HG02885 (cell line): Measurements from ENCODE around the gene DNAAF1.
"Not testable (repeated sequence)": the region's sequence is repeated elsewhere in the genome, so short reads cannot be mapped to it uniquely, and the experiment has no call there.

Source experiments
- ATAC-seq: cut with Tn5 transposase; IDR thresholded peaks from one replicate; pipeline ENCODE4 v1.9.1; 2021; ENCODE audit warnings: mild to moderate bottlenecking; ENCODE audit not compliant: unreplicated experiment, poor library complexity

Gene DNAAF1

DNA sequence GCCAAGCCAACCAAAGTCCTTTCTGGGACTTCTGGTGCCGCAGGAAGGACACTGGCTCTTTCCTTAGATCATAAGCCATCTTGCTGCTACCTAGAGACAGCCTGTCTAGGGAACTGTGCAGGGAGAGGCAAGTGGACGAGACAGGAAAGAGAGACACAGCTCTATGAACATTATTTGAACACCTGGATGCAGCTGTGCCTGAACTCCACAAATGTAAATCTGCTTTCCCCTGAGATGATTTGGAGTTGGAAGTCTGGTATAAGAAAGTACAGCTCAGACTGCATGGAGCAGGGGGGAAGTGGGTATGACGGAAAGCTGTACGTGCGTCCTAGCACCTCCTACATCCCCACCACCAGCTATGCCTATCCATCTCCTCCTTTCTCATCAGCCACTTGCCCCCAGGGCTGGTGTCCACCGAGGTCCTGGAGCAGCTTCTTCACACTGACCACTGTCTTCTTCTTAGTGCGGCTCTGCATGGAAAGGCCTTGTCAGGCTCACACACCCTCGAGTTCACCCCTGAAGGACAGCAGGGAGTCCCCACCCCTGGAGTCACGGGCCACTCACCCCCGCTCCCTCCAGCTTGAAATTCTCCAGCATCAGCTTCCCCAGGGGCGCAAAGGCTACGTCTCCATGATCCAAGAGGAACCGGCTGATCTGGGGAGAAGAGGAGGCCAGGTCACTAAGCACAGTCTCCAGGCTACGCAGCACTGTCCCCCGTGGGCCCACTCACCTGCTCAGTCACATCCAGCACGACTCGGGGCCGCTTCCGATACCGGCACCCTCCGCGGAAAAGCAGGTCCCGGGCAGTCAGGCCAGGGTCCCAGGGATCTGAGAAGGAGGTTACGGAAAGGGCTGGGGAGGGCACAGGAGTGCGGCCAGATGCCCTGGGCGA is 37.8 kb downstream of the DNAAF1 start:
- no peak for ATAC-seq

- ATAC-seq = no peak
Measured at GRCh38 chr16:84183572-84183875, 38.4 kb downstream of the DNAAF1 start.

GRCh38 chr16:84183911-84184591 is 38.9 kb downstream of the DNAAF1 start:
- no peak for ATAC-seq

GRCh38 chr16:84184775-84185174 is 39.7 kb downstream of the DNAAF1 start:
- no peak for ATAC-seq

DNA sequence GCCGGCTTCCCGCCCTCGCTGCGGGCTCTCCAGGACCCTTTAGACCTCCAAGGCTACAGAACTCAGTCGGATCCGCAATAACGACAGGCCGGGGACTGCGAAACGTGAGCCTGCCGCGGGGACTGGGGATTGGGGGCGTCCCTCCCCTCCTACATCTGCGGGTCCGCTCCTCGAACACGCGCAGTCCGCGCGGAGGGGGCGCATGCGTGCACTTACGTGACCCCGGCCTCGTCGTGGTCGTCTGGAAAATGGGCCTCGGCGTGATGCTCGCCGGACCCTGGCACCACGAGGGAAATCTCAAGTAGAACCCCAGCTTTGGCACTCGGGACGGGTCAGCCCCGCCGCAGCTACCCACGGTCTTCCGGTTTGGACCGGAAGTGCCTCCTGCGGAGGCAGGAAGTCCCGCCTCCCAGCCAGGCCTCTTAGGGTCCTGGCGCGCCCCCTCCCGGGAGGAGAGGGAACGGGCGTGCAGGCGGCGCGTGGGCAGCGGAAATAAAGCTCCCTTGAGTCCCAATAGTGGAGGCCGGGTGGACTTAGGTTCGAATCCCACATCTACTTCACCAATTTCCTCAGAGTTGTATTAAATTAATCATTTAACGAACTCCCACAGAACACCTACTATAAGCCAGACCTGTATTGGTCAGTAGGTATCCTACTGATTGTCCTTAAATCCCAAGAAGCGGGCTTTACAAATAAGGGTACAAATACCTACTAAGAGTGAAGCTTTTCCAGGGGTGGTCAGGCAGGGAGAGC is 41.8 kb downstream of the DNAAF1 start, which contains the start of gene TAF1C:
TAF1C (minus strand) TSS at position 373 of the 753 bp plus-strand sequence. CDS start 2,069 bp downstream, outside the sequence.
- peak; percentile 98 for ATAC-seq

- ATAC-seq = no peak
Measured at GRCh38 chr16:84190731-84191388, 45.8 kb downstream of the DNAAF1 start, which contains the start of gene ADAD2. ADAD2 (plus strand) TSS chr16:84191157; CDS start chr16:84191231, 74 bp downstream.

- no peak for ATAC-seq
Measured at GRCh38 chr16:84191466-84191865, 46.4 kb downstream of the DNAAF1 start.

DNA sequence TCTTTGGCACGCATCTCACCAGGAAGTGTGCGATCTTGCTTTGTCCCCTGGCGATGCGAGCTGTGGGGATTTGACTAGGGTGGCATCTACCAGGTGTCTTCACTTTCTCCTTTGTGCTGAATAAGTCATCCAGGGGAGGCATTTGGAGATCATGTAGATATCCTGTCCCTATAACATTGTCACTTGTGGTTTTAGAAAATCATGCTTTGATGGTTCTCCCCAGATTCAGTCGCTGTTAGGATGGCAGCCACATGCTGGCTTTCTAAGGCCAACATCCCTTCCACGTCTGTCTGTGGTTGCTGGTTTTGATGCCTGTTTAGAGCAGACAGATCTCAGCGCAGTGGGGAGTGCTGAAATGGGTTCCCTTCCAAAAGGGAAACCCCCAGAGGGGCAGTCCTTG is 48.4 kb downstream of the DNAAF1 start:
- ATAC-seq = no peak

- no peak for ATAC-seq
Measured at GRCh38 chr16:84194018-84194417, 48.9 kb downstream of the DNAAF1 start.

GRCh38 chr16:84194470-84195200 is 49.5 kb downstream of the DNAAF1 start:
- ATAC-seq = no peak

GRCh38 chr16:84195201-84196093 is 50.3 kb downstream of the DNAAF1 start:
- no peak for ATAC-seq

DNA sequence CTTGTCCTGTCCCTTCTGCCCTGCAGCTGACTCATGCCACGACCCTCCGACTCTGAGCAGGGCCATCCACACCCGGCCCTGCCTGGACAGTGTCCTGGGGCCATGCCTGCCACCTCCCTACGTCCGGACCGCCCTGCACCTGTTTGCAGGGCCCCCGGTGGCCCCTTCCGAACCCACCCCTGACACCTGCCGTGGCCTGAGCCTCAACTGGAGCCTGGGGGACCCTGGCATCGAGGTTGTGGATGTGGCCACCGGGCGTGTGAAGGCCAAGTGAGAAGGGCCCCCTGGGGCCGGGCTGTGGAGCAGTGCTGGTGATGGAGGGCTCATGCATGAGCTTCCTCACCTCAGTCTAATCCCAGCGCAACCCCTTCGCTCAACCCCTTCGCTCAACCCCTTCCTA is 51.0 kb downstream of the DNAAF1 start:
- no peak for ATAC-seq

GRCh38 chr16:84196727-84197394 is 51.8 kb downstream of the DNAAF1 start:
- no peak for ATAC-seq

- ATAC-seq = no peak
Measured at GRCh38 chr16:84197466-84198128, 52.5 kb downstream of the DNAAF1 start.

- ATAC-seq = no peak
Measured at GRCh38 chr16:84198401-84198800, 53.3 kb downstream of the DNAAF1 start.

DNA sequence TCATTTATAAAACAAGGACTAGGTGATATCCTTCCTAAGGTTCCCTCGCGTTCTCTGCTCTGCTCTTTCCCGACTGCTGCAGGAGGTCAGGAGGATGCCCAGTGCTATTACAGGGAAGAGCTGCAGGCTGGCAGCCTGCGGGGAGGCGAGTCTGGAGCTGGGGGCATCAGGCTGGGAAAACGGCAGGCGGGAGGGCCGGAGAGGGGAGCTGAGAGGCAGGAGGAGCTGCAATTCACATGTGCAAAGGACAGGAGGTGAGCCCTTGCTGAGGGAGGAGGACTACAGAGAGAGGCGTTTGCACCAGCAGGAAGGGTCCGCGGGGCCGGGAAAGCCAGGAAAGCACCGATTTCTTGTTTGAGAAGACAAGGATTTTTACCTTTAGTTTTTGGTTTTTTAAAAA is 54.0 kb downstream of the DNAAF1 start:
- no peak for ATAC-seq

DNA sequence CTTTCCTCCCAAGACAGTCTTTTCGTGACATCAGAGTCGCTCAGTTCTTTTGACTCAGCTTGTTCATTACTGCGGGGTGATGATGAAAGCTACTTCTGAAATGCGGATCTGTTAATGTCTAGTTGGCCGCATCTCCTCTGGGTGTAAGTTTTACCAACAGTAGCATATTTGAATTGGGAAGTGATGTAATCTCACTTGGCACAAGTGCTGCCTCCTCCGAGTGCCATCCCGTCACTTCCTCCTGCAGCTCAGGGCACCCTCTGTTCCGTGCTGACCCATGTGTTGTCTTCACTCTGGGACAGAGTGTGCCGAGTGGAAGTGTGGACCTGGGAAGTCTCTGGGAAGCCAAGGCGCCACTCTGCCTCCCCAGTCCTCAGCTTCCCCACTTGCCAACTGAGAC is 54.8 kb downstream of the DNAAF1 start:
- no peak for ATAC-seq

- ATAC-seq = not testable (repeated sequence)
Measured at GRCh38 chr16:84204551-84204950, 59.4 kb downstream of the DNAAF1 start.
